Stomach (tissue), 4 donors: Measurements from ENCODE around the gene MAPK14.
"Not testable (repeated sequence)": the region's sequence is repeated elsewhere in the genome, so short reads cannot be mapped to it uniquely, and the experiment has no call there.

ENCODE experiments used
- CTCF ChIP-seq, 7 experiments: fragments of 450-650 bp in 4 of 7; fragments of 200-600 bp in 3 of 7; sonication (generic) in 3 of 7; IDR thresholded peaks; one replicate each; pipeline ENCODE4 v1.5.1; 2016 to 2019; ENCODE audit warnings: antibody characterized with exemption in 7 of 7, control low read depth in 2 of 7, mild to moderate bottlenecking in 1 of 7
- EP300 ChIP-seq: sonication (generic); formaldehyde crosslinking; IDR thresholded peaks from one replicate; pipeline ENCODE4 v1.6.1; 2017; ENCODE audit warnings: antibody characterized with exemption
- POLR2A ChIP-seq, 4 donors: fragments of 450-650 bp; IDR thresholded peaks; one replicate each; pipeline ENCODE4 v1.6.1; 2016; ENCODE audit warnings: antibody characterized with exemption in 4 of 4, control low read depth in 2 of 4, mild to moderate bottlenecking in 1 of 4, moderate library complexity in 1 of 4
- POLR2AphosphoS5 ChIP-seq, 3 donors: sonication (generic); formaldehyde crosslinking; IDR thresholded peaks; one replicate each; pipeline ENCODE4 v1.6.1; 2016; ENCODE audit warnings: antibody characterized with exemption in 3 of 3

- not testable (repeated sequence) for TF ChIP-seq CTCF (IDR thresholded peaks at IDR 0.05); EP300; POLR2AphosphoS5 (IDR thresholded peaks at IDR 0.05); POLR2A (IDR thresholded peaks at IDR 0.05)
These were observed 96.7 kb downstream of the MAPK14 start for GRCh38 chr6:36124346-36124745.
